ENCODE measurements around the gene HASPIN.
"Not testable (repeated sequence)": the region's sequence is repeated elsewhere in the genome, so short reads cannot be mapped to it uniquely, and the experiment has no call there.

HASPIN gene

GRCh38 chr17:3695129-3695722 lies 28.5 kb upstream of the HASPIN start:
- H3K4me3 ChIP-seq (ENCODE audit: low read depth, low read length): peak overlapping the region; percentile 43

GRCh38 chr17:3695723-3696411 lies 27.8 kb upstream of the HASPIN start, which contains the start of gene P2RX5:
P2RX5 (minus strand) TSS chr17:3696155; CDS start chr17:3696005, 150 bp downstream.
- in situ Hi-C loops (cut with HindIII; ENCODE audit: low sequenced_read_pairs): no loop called here
- DNase-seq (ENCODE audit: low read depth, low spot score): no peak
- no peak for TF ChIP-seq CTCF (IDR thresholded peaks at IDR 0.05; ENCODE audit: low read depth, low read length)
- peak within 1 kb of the TSS; percentile 43 for H3K4me3 ChIP-seq (ENCODE audit: low read depth, low read length)

More at GRCh38 chr17:3695129-3695722, 28.5 kb upstream of the HASPIN start:
- DNase-seq (ENCODE audit: low read depth, low spot score): no peak
- in situ Hi-C loops (cut with HindIII; ENCODE audit: low sequenced_read_pairs): no loop called here
- TF ChIP-seq CTCF (IDR thresholded peaks at IDR 0.05; ENCODE audit: low read depth, low read length): no peak

GRCh38 chr17:3697103-3697476 lies 26.6 kb upstream of the HASPIN start:
- no peak for TF ChIP-seq CTCF (IDR thresholded peaks at IDR 0.05; ENCODE audit: low read depth, low read length)
- in situ Hi-C loops (cut with HindIII; ENCODE audit: low sequenced_read_pairs): no loop called here
- no peak overlapping the region for H3K4me3 ChIP-seq (ENCODE audit: low read depth, low read length)
- no peak for DNase-seq (ENCODE audit: low read depth, low spot score)

- in situ Hi-C loops (cut with HindIII; ENCODE audit: low sequenced_read_pairs): no loop called here
- DNase-seq (ENCODE audit: low read depth, low spot score): no peak
- H3K4me3 ChIP-seq (ENCODE audit: low read depth, low read length): no peak overlapping the region
- no peak for TF ChIP-seq CTCF (IDR thresholded peaks at IDR 0.05; ENCODE audit: low read depth, low read length)
These were observed 25.6 kb upstream of the HASPIN start for GRCh38 chr17:3698139-3698538.

DNA sequence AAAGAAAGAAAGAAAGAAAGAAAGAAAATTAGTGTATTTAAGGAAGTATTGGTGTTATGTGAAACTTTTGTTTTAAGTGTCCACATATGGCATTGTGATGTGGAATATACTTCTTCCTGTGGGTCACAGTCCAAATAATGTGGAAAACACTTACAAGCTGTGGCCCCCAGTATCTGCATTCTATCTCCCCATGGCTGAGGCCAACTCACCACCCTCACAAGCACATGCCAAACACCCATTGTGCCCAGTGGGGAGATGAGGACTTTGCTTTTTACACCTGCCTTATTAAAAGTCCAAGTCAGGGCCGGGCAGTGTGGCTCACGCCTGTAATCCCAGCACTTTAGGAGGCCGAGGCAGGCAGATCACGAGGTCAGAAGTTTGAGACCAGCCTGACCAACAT lies 23.8 kb upstream of the HASPIN start:
- in situ Hi-C loops (cut with HindIII; ENCODE audit: low sequenced_read_pairs): no loop called here
- no peak overlapping the region for H3K4me3 ChIP-seq (ENCODE audit: low read depth, low read length)
- no peak for TF ChIP-seq CTCF (IDR thresholded peaks at IDR 0.05; ENCODE audit: low read depth, low read length)
- no peak for DNase-seq (ENCODE audit: low read depth, low spot score)

GRCh38 chr17:3702041-3702539 lies 21.6 kb upstream of the HASPIN start:
- in situ Hi-C loops (cut with HindIII; ENCODE audit: low sequenced_read_pairs); DNase-seq (ENCODE audit: low read depth, low spot score); H3K4me3 ChIP-seq (ENCODE audit: low read depth, low read length): not testable (repeated sequence)
